ENCODE measurements around the gene TIGD3.

GRCh38 chr11:65362320-65362931 is 7.9 kb downstream of the TIGD3 start:
- TF ChIP-seq CTCF (IDR thresholded peaks at IDR 0.05) (no peak), POLR2A (IDR thresholded peaks at IDR 0.05) (no peak)
